HG02588 (cell line): Measurements from ENCODE around the gene NBR1.
"Not testable (repeated sequence)": the region's sequence is repeated elsewhere in the genome, so short reads cannot be mapped to it uniquely, and the experiment has no call there.

Experiments used
- ATAC-seq: cut with Tn5 transposase; IDR thresholded peaks from one replicate; pipeline ENCODE4 v1.9.1; 2021; ENCODE audit warnings: mild to moderate bottlenecking, moderate library complexity; ENCODE audit not compliant: unreplicated experiment

NBR1 gene

DNA sequence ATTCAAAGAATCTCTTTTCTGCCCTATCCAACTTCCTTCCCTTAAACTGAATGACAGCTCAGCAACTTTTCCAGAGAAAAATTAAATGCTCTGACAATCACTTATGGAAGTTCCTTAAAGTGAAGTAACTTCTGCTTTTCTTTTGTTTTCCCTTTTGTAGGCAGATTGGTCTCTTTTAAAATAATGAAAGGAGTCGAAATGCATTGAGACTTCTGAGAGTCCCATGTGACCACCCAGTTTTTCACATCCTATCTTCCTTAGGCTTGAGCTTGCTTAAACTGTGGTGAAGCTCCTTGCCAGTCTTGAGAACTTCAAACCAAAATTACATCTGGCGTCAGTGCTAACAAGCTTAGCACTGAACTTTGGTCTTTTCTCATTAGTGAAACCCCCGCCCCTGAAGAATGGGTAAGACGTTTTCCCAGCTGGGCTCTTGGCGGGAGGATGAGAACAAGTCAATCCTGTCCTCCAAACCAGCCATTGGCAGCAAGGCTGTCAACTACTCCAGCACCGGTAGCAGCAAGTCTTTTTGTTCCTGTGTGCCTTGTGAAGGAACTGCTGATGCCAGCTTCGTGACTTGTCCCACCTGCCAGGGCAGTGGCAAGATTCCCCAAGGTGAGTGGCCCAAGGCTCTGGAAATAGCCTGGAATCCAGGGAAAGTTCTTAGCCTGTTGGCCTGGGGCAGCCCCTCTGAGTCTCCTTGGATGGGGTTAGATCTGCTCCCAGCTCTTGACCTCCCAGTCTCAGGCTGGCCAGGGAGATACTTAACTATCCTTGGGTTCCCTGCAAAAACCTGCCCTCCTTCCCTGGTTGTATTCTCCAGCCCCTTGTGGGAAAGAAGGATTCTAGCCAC is 41.9 kb downstream of the NBR1 start:
- ATAC-seq = no peak

DNA sequence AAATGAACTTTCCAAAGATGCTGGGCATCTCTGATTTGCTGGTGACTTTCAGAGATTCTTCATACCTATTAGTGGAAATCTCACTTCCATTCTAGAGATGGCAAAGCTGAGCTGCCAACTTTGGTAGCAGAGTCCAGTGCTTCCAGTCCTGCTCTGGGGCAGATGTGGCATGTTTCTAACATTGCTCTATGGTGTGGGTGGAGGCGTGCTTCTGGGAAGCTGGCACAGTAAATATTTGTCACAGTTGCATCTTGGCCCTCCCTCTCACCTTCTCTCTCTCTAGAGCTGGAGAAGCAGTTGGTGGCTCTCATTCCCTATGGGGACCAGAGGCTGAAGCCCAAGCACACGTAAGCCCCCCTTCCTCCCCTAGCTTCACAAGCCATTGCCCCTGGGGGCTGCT is 42.5 kb downstream of the NBR1 start:
- no peak for ATAC-seq

DNA sequence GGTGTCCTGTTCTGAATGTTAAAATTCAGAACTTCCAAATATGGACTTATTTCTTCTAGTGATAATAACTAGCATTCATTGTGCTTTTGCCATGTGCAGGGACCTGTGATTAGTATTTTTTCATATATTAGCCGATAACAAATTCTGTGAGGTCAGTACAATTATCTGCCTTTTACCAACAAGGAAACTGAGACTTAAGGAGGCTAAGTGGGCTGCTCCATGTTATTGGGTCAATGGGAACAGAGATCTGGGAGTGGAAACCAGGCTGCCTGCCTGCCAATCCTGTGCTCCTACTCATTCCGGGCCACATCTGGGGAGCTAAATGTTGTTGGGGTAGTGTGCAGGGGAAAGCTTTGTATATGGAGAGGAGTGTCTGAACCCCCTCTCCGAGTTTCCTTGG is 44.3 kb downstream of the NBR1 start:
- ATAC-seq = no peak

DNA sequence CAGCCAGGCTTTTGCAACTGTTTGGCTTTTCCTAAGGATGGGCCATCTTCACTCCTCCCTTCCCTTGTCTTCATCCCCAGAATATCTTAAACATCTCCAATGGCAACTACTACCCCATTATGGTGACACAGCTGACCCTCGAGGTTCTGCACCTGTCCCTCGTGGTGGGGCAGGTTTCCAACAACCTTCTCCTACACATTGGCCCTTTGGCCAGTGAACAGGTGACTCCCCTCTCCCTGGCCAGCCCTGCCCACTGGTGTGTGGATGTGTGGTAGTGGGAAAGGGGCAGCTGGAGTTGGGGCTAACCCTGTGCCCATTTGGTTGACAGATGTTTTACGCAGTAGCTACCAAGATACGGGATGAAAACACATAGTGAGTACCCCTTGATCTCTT is 45.4 kb downstream of the NBR1 start:
- no peak for ATAC-seq

DNA sequence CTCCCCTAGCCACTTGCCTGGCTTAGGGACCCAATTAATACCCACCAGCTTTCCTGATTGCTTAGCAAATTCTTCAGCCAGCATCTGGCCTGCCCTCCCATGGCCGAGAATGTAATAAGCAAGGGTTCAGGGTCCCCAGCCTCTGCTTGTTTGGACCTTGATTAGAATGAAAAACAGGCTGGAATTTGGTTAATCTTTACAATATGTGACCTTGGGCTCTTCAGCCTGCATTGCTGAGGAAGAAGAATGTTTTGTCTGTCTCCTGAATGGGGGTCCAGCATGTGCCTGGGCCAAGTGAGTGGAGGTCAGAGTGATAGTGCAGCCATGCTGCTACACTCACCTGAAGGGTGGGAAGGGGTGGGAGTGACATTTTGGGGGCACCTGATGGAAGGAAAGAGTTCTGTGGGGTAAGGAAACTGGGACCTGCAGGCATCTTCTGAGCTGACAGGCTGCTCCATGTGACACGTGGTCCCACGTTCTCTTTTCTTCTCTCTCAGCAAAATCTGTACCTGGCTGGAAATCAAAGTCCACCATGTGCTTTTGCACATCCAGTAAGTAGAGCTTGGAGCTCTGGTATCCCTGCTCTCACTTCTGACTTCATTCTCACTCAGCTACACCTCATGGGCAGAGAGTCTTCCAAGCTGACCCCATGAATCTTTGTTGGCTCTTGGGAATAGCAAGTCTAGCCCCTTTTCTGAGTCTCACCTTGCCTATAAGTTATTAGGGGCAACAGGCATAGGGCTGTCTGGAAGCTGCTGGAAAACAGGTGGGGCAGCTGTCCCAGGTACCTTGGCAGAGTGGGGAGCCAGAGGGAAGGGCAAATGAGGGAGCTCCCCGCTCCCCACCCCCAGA is 46.0 kb downstream of the NBR1 start:
- no peak for ATAC-seq

DNA sequence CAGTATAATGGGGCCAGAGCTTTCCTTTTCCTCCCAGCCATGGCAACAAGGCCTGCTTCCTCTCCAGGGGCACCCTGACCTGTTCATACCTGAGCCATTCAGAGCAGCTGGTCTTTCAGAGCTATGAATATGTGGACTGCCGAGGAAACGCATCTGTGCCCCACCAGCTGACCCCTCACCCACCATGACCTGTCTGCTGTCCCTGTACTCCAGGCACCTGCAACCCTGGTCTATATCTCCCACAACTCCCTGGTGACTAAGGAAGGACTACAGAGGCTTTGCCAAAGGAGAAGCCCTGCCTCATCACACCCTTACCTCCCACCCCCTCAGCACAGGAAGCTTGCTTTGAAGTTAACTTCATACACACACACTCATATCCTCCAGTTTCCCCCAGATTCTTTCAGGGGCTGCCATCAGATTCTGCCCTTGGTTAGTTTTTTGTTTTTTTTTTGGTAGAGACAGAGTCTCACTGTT is 46.6 kb downstream of the NBR1 start:
- no peak for ATAC-seq

DNA sequence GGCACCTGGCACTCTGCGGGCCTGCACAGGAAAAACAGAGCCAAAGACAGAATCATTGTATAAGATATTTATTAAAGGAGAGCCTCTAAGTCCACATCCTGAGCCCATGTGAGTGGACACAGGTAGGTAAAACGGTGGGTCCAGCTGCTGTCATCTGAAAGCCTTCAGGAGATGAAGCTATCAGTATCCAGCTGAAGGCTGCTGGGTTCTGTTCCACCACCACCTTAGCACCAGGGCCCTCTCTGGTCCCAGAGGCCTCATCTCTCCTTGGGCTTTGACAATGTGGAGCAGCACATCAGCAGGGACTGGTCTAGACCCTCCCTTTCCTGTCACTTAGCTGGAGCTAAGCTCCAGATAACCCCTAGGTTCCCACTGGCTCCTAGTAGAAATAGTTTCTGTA is 48.0 kb downstream of the NBR1 start:
- ATAC-seq = no peak

DNA sequence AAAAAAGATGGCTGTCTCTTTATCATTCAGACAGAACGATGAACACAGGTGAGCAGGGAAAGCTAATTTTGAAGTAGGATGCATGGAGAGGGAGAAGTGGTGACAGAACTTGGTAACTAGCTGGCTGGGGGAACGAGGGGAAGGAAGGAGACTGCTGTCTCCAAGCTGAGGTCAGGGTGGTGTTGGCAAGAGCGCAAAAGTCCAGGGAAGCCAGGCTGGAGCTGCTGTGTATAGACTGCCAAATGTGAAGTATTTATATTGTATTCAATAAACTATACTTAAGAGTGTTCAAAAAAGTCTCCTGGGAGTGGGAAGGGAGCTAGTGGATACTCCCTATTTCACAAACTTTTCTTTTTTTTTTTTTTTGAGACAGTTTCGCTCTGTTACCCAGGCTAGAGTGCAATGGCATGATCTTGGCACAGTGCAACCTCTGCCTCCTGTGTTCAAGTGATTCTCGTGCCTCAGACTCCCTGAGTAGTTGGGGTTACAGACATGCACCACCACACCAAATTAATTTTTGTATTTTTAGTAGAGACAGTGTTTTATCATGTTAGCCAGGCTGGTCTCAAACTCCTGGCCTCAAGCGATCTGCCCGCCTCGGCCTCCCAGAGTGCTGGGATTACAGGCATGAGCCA is 48.8 kb downstream of the NBR1 start:
- no peak for ATAC-seq

DNA sequence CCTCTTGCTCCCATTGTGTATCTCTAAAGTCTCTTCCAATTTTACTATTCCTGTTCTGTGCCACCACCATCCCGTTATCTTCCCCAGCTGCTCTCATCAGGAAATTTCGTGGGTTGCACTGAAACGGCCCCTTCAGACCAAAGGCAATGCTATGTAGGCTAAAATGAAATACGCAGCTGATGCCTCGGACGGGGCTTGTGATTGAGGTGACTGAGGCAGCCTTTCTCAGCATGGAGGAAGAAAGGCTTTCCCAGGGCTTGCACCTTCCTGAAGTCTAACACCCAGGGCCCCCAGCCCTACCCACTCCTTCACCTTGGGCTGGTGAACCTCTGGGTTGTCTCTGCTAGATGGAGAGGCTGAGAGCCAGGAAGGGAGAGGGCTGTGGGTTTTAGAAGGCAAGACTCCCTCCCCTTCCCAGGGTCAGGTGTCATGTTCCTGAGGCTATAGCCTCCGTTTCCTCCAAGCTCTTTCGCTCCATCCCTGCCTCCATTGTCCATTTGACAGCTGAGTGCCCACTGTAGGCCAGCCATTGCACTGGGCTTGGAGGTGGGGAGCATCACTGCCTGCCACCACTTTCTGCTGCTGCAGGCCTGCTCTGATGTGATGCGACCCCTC is 49.6 kb downstream of the NBR1 start:
- ATAC-seq = no peak

DNA sequence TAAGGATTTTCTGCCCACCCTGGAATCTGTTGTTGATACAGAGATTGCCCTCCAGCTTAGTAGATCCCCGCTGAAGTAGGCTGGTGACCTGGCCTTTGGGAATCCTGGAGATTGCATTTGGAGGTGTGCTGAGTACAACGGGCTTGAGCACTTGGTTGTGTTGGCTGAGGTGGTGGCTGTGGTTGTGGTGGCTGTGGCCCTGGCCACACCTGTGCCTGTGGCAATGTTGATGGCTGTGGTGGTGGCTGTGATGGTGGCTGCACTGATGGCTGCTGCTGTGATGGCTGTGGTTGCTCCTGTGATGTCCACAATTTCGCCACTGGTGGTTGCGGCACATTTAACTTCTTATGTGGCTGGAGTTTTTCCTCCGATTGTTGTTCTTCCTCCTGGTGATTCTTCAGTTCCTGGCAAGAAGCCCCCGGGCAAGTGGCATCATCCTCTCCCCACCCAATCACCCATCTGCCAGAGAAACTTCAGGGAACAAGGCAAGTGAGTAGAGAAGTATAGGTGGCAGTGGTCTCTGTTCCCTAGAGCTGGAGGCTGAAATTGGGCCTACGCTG is 53.2 kb downstream of the NBR1 start:
- no peak for ATAC-seq

DNA sequence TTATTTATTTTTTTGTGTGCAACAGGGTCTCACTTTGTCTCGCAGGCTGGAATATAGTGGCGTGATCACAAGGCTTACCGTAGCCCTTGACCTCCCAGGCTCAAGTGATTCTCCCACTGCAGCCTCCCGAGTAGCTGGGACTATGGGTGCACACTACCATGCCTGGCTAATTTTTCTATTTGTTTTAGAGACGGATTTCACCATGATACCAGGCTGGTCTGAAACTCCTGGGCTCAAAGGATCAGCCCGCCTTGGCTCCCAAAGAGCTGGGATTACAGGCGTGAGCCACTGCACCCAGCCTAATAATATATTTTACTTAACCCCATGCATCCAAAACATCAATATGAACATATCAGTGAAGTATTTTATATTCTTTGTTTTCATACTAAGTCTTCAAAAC is 55.4 kb downstream of the NBR1 start:
- ATAC-seq = no peak

DNA sequence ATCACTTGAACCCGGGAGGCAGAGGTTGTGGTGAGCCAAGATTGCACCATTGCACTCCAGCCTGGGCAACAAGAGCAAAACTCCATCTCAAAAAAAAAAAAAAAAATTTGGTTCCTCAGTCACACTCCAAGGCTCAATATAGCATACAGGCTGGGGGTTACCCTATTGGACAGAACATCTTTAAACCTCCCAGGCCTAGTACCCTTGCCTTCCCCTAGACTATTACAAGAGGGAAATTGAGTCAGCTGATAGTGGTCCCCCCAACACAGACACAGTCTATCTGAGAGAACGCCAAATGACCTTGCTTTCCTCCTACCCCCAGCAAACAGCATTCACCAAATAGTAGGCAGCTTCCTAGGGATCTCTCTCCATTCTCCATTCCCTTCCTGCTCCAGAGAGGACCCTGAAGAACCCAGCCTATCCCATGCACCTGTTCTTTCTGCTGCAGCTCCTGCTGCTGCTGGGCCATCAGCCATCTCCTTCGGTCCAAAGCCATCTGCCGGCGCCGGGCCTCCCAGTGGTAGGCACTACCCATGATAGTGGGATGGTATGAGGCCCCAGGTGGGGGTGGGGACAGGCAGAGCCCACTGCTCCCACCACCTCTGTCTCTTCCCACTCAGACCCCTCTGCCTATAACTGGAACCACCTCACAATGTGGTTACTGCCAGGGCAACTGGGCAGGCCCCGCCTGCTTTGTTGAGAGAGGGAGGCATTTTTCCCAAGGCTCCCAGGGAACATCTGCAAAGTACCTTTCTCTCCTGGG is 57.2 kb downstream of the NBR1 start, which contains the start of gene CCDC200:
TSS of gene CCDC200 (minus strand) at position 604 of the 763 bp plus-strand sequence. CDS start at position 535, 69 bp downstream.
- ATAC-seq = not testable (repeated sequence)

DNA sequence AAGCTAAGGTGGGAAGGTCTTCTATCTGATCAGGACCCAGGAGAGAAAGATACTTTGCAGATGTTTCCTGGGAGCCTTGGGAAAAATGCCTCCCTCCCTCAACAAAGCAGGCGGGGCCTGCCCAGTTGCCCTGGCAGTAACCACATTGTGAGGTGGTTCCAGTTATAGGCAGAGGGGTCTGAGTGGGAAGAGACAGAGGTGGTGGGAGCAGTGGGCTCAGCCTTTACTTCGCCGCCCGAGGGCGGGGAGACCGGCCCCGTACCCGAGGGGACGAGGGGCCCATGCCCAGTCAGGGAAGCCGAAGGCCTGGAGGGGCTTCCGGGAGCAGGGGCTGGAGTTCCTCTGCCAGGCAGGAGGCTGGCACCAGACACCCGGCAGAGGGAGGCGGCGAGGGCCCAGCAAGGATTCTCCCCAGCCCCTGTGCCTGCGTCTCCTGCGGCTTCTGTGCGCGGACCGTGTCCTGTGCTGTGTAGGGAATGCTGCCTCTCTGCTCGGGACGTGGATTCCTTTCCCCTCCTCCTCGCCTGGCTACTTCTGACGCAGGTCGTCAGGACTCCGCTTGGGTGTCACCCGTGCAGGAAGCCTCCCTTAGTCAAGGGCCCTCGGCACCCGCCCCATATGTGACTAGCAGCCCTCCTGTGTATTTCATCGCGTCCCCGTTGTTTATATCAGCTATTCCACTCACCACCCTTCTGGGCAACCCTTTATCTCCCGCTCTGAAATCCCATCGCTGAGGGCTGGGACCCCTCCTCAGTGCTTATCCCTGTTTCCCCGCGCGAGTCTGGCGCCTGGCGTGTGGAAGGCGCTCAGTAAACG is 60.4 kb downstream of the NBR1 start:
- not testable (repeated sequence) for ATAC-seq

DNA sequence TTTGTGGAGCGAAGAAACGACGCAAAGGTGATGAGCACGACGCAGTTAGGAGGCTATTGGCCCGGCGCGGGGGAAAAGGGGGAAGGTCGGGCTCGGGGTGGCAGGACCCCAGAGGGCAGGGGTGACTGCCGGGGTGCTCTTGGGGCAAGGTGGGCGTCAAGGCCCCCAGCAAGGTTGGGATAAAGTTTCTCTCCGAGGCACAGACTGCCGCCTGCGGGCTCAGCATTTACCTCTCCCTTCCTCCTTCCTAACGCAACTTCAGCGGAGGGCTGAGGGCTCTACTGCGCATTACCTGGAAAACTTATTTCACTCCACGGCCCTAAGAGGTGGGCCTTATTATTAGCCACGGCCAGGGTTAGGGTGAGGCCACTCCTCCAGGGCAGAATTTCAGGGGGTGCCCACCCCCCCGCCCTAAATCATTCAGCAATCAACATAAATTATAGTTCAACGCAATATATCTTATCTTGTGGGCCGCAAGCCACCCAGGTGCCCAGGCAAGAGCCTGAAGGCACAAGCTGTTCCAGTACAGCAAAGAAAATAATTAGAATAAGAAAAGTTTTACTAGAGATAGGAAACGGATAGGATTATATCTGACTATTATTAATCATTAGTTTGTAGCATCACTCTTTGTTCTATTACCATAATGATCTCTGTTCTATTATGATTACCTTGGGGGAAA is 61.1 kb downstream of the NBR1 start:
- ATAC-seq = not testable (repeated sequence)

DNA sequence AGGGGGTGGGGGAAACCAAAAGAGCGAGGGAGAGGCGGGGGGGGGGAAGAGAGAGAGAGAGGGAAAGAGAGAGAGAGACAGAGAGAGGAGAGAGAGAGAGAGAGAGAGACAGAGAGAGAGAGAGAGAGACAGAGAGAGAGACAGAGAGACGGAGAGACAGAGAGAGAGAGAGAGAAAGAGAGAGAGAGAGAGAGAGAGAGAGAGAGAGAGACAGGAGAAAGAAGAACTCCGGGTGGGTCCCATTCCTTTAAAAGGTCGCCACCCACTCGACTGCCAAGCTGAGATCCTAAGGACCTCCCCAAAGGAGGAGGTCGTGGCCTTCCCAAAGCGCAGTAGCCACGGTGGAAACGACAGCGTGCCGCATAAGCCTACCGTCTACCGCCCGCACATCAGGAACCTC is 62.2 kb downstream of the NBR1 start:
- ATAC-seq = not testable (repeated sequence)

DNA sequence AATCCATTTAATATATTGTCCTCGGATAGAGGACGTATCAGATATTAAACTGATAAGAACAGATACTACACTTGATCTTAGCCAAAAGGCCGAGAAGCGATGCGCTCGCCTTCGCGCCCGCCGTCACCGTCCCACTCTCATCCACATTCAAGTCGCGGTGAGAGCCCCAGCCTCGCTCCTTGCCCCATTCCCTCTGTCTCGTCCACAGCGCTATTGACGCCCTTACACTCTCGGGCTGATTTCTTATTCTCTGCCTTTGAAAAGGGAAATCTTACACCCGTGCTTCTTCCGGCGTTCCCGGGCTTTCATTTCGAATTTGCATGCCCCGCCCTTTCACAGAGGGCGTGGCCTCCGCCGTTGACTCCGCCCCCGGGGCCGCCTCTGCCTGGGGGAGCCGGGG is 62.9 kb downstream of the NBR1 start, which contains the start of gene RNU2-1:
TSS of gene RNU2-1 (minus strand) at position 101 of the 400 bp plus-strand sequence.
- ATAC-seq = not testable (repeated sequence)

DNA sequence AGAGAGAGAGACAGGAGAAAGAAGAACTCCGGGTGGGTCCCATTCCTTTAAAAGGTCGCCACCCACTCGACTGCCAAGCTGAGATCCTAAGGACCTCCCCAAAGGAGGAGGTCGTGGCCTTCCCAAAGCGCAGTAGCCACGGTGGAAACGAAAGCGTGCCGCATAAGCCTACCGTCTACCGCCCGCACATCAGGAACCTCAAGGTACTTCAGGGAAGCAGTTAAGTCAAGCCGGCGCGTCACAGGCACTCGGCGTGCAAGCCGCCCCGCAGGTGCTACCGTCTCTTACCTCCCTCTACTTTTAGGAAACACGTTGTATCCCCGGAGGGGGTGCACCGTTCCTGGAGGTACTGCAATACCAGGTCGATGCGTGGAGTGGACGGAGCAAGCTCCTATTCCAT is 68.6 kb downstream of the NBR1 start:
- ATAC-seq = not testable (repeated sequence)
